Suprapubic skin (tissue), 4 donors: ENCODE results near the gene PPP2R5C. TPM values are rescaled to one million over a fixed set of nuclear protein-coding genes. Genes with fewer than 3 reads are reported as not detected.

Experiments used
- DNase-seq, 2 donors: peaks; one replicate each; pipeline ENCODE4 v3.0.0-alpha.2; 2019; ENCODE audit warnings: low spot score in 2 of 2
- H3K27ac ChIP-seq: fragments of 200-600 bp; sonication (generic); one replicate; pipeline ENCODE4 v1.5.1; 2019
- H3K27me3 ChIP-seq: fragments of 200-600 bp; sonication (generic); one replicate; pipeline ENCODE4 v1.5.1; 2019
- H3K36me3 ChIP-seq: fragments of 200-600 bp; sonication (generic); one replicate; pipeline ENCODE4 v1.5.1; 2019
- H3K4me1 ChIP-seq: fragments of 200-600 bp; sonication (generic); one replicate; pipeline ENCODE4 v1.5.1; 2019
- H3K4me3 ChIP-seq: fragments of 200-600 bp; sonication (generic); one replicate; pipeline ENCODE4 v1.5.1; 2019; ENCODE audit warnings: mild to moderate bottlenecking
- H3K9me3 ChIP-seq: fragments of 200-600 bp; sonication (generic); one replicate; pipeline ENCODE4 v1.5.1; 2019
- EP300 ChIP-seq: sonication (generic); formaldehyde crosslinking; IDR thresholded peaks from one replicate; pipeline ENCODE4 v1.6.1; 2017; ENCODE audit warnings: antibody characterized with exemption
- POLR2A ChIP-seq, 2 donors: fragments of 450-650 bp; IDR thresholded peaks; one replicate each; pipeline ENCODE4 v1.6.1; 2017; ENCODE audit warnings: antibody characterized with exemption in 2 of 2, mild to moderate bottlenecking in 2 of 2, moderate library complexity in 2 of 2
- POLR2AphosphoS5 ChIP-seq, 3 donors: sonication (generic); formaldehyde crosslinking; IDR thresholded peaks; one replicate each; pipeline ENCODE4 v1.6.1; 2017; ENCODE audit warnings: antibody characterized with exemption in 3 of 3
- WGBS: methylation state at CpG from one replicate; pipeline ENCODE4 v1.1.5; 2018; 5-methylcytosine and 5-hydroxymethylcytosine counted together
- total RNA-seq, 4 donors: library from RNA; depleted of rRNA; stranded (reverse); fragments of >200 nt; gene quantifications; one replicate each; pipeline ENCODE4 v1.1.0, GENCODE V29; 2016
- TF ChIP-seq, protein P1 (sequence below), 2 donors: fragments of 200-600 bp in 1 of 2; fragments of 450-650 bp in 1 of 2; sonication (generic) in 1 of 2; IDR thresholded peaks; one replicate each; pipeline ENCODE4 v1.5.1; 2016 to 2019; ENCODE audit warnings: antibody characterized with exemption in 2 of 2, mild to moderate bottlenecking in 1 of 2, moderate library complexity in 1 of 2

Gene PPP2R5C
- total RNA-seq, 4 donors from 2014 or later, result 104 to 149 (median 119) TPM

DNA sequence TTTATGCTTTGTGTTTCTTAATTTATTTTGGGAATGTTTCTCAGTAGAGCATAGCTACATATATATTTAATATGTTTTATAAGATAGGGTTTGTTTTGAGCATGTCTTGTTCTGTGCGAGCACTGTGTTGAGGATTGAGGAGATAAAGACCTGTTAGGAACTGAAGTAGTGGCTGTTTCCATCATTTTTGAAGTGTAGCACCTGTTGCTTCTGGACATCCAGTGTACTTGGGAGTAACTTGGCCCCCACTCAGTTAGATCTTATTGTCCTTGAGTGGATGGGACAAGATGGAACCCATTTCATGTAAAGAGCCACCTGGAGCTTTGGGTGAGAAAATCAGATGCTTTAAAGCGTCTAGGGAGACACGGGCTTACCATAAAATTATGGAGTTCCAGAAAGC lies 8.7 kb downstream of the PPP2R5C start:
- H3K27me3 ChIP-seq, result no peaks in the 10 kb centered on the region
- H3K4me1 ChIP-seq, result peaks cover 12% of the 10 kb centered on the region
- H3K9me3 ChIP-seq, result no peaks in the 10 kb centered on the region
- H3K4me3 ChIP-seq, result no peak overlapping the region
- H3K36me3 ChIP-seq, result peaks cover 4% of the 10 kb centered on the region
- no peak overlapping the region for H3K27ac ChIP-seq
- 73% methylated on average over 3 of the region's 3 CpGs for whole genome bisulfite sequencing
- TF ChIP-seq EP300, result no peak
- no peak for TF ChIP-seq POLR2A (IDR thresholded peaks at IDR 0.05)
- TF ChIP-seq POLR2AphosphoS5 (IDR thresholded peaks at IDR 0.05), result no peak
- TF ChIP-seq, protein P1, sequence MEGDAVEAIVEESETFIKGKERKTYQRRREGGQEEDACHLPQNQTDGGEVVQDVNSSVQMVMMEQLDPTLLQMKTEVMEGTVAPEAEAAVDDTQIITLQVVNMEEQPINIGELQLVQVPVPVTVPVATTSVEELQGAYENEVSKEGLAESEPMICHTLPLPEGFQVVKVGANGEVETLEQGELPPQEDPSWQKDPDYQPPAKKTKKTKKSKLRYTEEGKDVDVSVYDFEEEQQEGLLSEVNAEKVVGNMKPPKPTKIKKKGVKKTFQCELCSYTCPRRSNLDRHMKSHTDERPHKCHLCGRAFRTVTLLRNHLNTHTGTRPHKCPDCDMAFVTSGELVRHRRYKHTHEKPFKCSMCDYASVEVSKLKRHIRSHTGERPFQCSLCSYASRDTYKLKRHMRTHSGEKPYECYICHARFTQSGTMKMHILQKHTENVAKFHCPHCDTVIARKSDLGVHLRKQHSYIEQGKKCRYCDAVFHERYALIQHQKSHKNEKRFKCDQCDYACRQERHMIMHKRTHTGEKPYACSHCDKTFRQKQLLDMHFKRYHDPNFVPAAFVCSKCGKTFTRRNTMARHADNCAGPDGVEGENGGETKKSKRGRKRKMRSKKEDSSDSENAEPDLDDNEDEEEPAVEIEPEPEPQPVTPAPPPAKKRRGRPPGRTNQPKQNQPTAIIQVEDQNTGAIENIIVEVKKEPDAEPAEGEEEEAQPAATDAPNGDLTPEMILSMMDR (IDR thresholded peaks at IDR 0.05), result no peak
- DNase-seq, result no peak

DNA sequence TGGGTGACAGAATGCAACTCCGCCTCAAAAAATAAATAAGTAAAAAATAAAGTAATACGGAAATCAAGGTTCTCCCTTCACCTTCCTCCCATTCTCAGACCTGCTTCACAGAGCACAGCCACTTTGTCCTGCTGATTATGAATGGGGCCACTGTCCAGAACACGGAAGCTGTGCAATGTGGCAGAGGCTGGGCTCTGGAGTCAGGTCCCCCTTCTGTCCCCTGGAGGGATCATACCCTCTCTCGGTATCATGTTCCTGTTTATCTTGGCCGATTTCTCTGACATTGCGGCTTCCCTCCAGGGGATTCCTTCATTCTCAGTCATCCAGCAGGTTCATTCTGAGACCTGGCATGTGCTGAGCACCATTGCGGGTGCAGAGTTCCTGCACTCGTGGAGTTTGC lies 11.3 kb downstream of the PPP2R5C start:
- Histone ChIP-seq H3K4me1 (peaks cover 12% of the 10 kb centered on the region), H3K9me3 (no peaks in the 10 kb centered on the region), H3K27me3 (no peaks in the 10 kb centered on the region), H3K36me3 (no peaks in the 10 kb centered on the region), H3K4me3 (no peak overlapping the region), H3K27ac (no peak overlapping the region)
- DNase-seq, result no peak
- WGBS, result 79% methylated on average over 8 of the region's 8 CpGs
- TF ChIP-seq EP300 (no peak), POLR2AphosphoS5 (IDR thresholded peaks at IDR 0.05) (no peak), POLR2A (IDR thresholded peaks at IDR 0.05) (no peak)
- TF ChIP-seq, protein P1 (IDR thresholded peaks at IDR 0.05), result no peak

DNA sequence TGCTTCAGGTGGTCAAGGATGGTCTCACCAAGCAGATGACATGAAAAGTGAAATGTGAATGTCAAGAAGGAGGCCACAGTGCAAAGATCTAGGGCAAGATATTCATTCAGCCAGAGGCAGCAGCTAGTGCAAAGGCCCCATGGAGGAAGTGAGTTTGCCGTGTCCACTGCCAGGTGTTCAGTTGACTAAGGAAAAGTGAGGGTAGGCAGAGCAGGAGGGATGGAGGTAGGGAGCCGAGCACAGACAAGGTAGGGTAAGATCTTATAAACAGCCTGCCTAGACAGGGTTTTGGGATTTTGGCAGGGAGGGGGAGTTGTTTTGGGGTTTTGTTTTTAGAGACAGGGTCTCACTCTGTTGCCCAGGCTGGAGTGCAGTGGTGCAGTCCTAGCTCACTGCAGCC lies 11.9 kb downstream of the PPP2R5C start:
- 87% methylated on average over 2 of the region's 2 CpGs for WGBS
- no peaks in the 10 kb centered on the region for H3K36me3 ChIP-seq
- H3K4me1 ChIP-seq, result peaks cover 12% of the 10 kb centered on the region
- no peaks in the 10 kb centered on the region for H3K9me3 ChIP-seq
- no peak overlapping the region for H3K27ac ChIP-seq
- H3K27me3 ChIP-seq, result no peaks in the 10 kb centered on the region
- DNase-seq, result no peak
- no peak for TF ChIP-seq EP300
- TF ChIP-seq POLR2A (IDR thresholded peaks at IDR 0.05), result no peak
- TF ChIP-seq, protein P1 (IDR thresholded peaks at IDR 0.05), result no peak
- no peak for TF ChIP-seq POLR2AphosphoS5 (IDR thresholded peaks at IDR 0.05)
- H3K4me3 ChIP-seq, result no peak overlapping the region

DNA sequence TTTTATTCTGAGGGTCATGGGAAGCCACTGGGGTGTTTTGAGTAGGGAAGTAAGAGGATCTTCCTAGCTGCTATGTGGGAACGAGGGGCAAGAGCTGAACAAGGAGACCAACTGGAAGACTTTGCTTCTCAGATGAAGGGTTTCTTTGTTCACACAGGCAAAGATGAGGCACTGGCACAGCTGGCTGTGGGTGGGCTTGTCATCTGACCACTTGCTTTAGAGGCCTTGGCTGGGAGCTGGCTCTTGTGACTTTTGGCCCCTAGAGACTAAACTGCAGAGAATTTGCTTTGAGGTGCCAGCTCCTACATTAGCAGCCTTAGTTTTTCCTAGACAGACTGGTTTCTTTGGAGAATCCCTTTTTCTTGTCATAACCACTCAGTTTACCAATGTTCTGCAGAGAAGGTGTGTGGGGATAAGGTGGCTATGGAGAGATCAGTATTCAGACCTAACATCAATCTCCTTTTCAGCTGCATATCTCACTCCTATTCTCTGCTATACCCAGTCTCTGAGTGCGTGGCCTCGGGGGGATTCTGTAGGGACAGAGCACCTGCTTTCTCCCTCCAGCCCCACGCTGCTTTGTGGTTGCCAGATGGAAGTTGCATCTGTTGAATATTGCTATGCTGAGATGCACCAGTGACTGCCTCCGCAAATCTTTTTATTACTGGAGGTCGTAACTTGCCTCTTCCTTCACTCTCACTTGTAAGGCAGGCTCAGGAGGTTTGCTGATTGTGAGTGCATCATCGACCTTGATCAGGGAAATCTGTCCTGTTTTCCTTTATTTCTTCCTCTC lies 12.7 kb downstream of the PPP2R5C start:
- H3K36me3 ChIP-seq, result no peaks in the 10 kb centered on the region
- no peak overlapping the region for H3K4me3 ChIP-seq
- no peak for TF ChIP-seq POLR2AphosphoS5 (IDR thresholded peaks at IDR 0.05)
- TF ChIP-seq EP300, result no peak
- TF ChIP-seq POLR2A (IDR thresholded peaks at IDR 0.05), result no peak
- TF ChIP-seq, protein P1 (IDR thresholded peaks at IDR 0.05), result no peak
- H3K4me1 ChIP-seq, result peaks cover 12% of the 10 kb centered on the region
- no peaks in the 10 kb centered on the region for H3K9me3 ChIP-seq
- H3K27me3 ChIP-seq, result no peaks in the 10 kb centered on the region
- 77% methylated on average over 7 of the region's 7 CpGs for WGBS
- no peak for DNase-seq
- no peak overlapping the region for H3K27ac ChIP-seq

DNA sequence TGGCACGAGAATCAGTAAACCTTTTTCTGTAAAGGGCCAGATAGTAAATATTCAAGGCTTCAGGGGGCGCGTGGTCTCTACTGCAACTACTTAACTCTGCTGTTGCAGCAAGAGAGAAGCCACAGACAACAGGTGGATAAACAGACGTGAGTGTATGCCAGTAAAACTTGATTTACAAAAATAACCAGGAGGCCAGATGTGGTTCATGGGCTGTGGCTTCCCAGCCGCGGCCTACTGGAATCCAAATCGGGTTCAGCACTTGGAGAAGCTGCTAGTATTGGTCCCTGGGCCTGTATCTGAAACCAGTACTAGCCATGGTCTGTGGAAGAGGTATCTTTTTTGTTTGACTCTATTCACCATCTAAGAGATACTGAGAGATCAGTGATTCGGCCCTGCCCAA lies 13.3 kb downstream of the PPP2R5C start:
- H3K4me1 ChIP-seq, result peaks cover 12% of the 10 kb centered on the region

More for the DNA sequence above, 13.3 kb downstream of the PPP2R5C start:
- TF ChIP-seq, protein P1 (IDR thresholded peaks at IDR 0.05), result no peak
- TF ChIP-seq POLR2AphosphoS5 (IDR thresholded peaks at IDR 0.05) (no peak), EP300 (no peak), POLR2A (IDR thresholded peaks at IDR 0.05) (no peak)
- no peak for DNase-seq
- Histone ChIP-seq H3K36me3 (no peaks in the 10 kb centered on the region), H3K27me3 (no peaks in the 10 kb centered on the region), H3K4me3 (no peak overlapping the region), H3K9me3 (no peaks in the 10 kb centered on the region), H3K27ac (no peak overlapping the region)
- 69% methylated on average over 8 of the region's 8 CpGs for WGBS
